GM12892 (cell line): ENCODE results near the gene SMYD3.

Source experiments
- POLR2A ChIP-seq: IDR thresholded peaks from 2 replicates; pipeline ENCODE4 v1.6.1; 2011; ENCODE audit warnings: low read depth, low read length, control low read depth
- POLR2AphosphoS5 ChIP-seq: IDR thresholded peaks from 2 replicates; pipeline ENCODE4 v1.6.1; 2011; ENCODE audit warnings: low read depth, low read length, control low read depth
- TAF1 ChIP-seq: IDR thresholded peaks from 2 replicates; pipeline ENCODE4 v1.6.1; 2011; ENCODE audit warnings: low read depth, mild to moderate bottlenecking, control low read depth, low read length, borderline replicate concordance

DNA sequence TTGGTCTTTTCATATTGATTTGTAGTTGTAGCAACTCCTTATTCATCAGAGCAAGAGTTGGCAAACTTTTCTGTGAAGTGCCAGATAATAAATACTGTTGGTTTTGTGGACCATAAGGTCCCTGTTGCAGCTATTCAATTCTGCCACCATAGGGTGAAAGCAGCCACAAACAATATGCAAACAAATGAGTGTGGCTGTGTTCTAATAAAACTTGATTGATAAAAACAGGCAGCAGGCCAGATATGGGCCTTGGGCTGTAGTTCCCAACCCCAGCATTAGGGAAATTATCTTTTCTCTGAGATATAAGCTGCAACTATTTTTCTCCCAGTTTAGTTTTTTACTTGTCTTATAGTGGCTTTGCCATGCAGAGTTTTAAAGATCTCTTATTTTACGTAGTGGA lies 469.2 kb downstream of the SMYD3 start:
- TF ChIP-seq POLR2A = no peak
- no peak for TF ChIP-seq TAF1
- TF ChIP-seq POLR2AphosphoS5 = no peak
